GM06990 (cell line): ENCODE measurements around the gene GRHPR.

ENCODE experiments used
- DNase-seq: peaks from one replicate; pipeline ENCODE4 v3.0.0-alpha.2; 2011; ENCODE audit not compliant: insufficient read length; ENCODE audit errors: extremely low read depth
- H3K27me3 ChIP-seq: replicated peaks from 2 replicates; pipeline ENCODE4 v1.6.0; 2011; ENCODE audit warnings: low read length; ENCODE audit not compliant: control insufficient read depth, insufficient read depth
- H3K36me3 ChIP-seq: 2 replicates; pipeline ENCODE4 v1.5.1; 2011; ENCODE audit warnings: low read length; ENCODE audit not compliant: control insufficient read depth, insufficient read depth
- H3K4me3 ChIP-seq: replicated peaks from 2 replicates; pipeline ENCODE4 v1.5.1; 2011; ENCODE audit warnings: low read depth, mild to moderate bottlenecking, control low read depth, low read length
- TF ChIP-seq, protein P1 (sequence below): IDR thresholded peaks from 2 replicates; pipeline ENCODE4 v1.5.1; 2011; ENCODE audit warnings: low read length, control low read depth, mild to moderate bottlenecking, inconsistent platforms; ENCODE audit not compliant: insufficient read depth, poor library complexity, severe bottlenecking

GRHPR gene

DNA sequence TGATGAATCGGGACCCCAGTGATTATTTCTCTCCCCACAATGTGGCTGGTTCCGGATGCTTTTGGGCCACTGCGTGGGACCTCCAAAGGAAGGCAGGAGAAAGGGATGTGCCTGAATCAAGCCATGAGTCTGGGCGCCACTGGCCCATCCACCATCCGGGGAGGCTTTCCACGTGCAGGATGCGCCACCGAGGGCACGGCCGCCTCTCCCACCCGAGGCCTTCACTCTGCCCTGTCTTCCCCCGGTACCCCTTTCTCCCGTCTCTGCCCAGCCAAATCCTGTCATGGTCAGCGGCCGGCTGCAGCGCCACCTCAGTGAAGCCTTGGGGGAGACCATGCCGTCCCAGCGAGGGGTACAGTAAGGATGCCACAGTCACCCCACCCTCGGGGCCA is 43.9 kb upstream of the GRHPR start:
- H3K27me3 ChIP-seq = no peaks in the 10 kb centered on the region
- H3K4me3 ChIP-seq = peak overlapping the region; percentile 51
- no peaks in the 10 kb centered on the region for H3K36me3 ChIP-seq
- peak; percentile 72 for DNase-seq
- TF ChIP-seq, protein P1, sequence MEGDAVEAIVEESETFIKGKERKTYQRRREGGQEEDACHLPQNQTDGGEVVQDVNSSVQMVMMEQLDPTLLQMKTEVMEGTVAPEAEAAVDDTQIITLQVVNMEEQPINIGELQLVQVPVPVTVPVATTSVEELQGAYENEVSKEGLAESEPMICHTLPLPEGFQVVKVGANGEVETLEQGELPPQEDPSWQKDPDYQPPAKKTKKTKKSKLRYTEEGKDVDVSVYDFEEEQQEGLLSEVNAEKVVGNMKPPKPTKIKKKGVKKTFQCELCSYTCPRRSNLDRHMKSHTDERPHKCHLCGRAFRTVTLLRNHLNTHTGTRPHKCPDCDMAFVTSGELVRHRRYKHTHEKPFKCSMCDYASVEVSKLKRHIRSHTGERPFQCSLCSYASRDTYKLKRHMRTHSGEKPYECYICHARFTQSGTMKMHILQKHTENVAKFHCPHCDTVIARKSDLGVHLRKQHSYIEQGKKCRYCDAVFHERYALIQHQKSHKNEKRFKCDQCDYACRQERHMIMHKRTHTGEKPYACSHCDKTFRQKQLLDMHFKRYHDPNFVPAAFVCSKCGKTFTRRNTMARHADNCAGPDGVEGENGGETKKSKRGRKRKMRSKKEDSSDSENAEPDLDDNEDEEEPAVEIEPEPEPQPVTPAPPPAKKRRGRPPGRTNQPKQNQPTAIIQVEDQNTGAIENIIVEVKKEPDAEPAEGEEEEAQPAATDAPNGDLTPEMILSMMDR = no peak

DNA sequence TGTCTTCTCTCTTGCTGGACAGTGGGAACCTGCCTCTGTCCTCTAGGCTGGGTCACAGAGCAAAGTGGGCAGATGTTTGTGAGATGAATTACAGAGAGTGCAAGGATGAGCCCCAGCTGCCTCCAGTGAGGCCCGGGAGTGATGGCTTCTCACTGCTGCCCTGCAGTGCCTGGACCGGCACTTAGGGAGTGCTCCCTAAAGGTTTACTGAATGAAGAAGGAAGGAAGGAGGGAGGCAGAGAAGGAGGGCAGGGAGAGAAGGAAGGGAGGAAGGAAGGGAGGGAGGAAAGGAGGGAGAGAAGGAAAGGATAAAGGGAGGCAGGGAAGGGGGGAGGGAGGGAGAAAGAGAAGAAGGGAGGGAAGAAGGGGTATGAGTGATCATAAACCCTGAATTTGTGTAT is 42.7 kb upstream of the GRHPR start:
- no peaks in the 10 kb centered on the region for H3K36me3 ChIP-seq
- TF ChIP-seq, protein P1 = no peak
- H3K4me3 ChIP-seq = no peak overlapping the region
- DNase-seq = no peak
- H3K27me3 ChIP-seq = no peaks in the 10 kb centered on the region

DNA sequence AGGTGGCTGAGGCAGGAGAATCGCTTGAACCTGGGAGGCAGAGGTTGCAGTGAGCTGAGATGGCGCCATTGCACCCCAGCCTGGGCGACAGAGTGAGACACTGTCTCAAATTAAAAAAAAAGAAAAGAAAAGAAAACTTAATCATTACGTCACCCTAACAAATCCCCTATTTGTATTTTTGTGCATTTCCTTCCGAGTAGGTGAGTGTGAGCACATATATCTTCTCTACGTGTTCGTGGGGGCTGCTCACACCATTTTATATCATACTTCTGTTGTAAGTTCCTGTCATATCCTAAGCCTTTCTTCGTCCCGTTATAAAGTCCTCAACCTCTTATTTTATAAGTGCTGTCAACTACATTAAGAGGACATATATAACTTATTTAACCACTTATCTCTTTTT is 41.9 kb upstream of the GRHPR start:
- H3K36me3 ChIP-seq = no peaks in the 10 kb centered on the region
- no peak overlapping the region for H3K4me3 ChIP-seq
- TF ChIP-seq, protein P1 = no peak
- no peak for DNase-seq
- H3K27me3 ChIP-seq = no peaks in the 10 kb centered on the region

DNA sequence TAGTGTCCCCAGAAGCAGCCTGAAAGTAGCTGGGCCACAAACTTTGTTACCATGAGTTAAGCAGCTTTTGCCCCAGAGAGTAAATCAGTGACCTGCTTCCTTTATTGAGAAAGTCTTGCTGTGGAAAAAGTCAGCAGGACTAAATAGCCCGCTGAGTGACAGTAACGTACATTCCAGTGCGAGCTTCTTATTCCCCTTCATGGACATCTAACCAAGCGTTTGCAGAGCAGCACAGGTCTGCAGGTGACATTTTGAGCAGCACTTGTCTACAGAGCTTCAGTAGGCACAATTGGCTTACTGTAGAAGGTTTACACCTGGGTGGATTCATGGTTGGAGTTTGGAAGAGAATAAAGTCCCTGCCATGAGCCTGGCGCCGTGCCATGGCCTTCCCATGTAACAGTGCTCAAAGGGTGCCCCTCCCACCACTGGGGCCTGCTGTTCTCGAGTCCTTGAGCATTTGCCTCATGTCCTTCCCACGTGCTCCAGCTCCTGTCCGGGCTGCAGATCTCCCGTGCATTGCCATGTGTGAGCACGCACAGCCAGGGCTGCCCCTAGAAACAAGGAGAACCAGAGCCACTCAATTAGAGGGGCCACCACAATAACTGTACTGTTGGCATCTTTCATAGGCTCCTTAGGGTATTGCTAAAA is 41.3 kb upstream of the GRHPR start:
- DNase-seq = no peak
- no peaks in the 10 kb centered on the region for H3K27me3 ChIP-seq
- no peaks in the 10 kb centered on the region for H3K36me3 ChIP-seq
- no peak overlapping the region for H3K4me3 ChIP-seq
- TF ChIP-seq, protein P1 = no peak

DNA sequence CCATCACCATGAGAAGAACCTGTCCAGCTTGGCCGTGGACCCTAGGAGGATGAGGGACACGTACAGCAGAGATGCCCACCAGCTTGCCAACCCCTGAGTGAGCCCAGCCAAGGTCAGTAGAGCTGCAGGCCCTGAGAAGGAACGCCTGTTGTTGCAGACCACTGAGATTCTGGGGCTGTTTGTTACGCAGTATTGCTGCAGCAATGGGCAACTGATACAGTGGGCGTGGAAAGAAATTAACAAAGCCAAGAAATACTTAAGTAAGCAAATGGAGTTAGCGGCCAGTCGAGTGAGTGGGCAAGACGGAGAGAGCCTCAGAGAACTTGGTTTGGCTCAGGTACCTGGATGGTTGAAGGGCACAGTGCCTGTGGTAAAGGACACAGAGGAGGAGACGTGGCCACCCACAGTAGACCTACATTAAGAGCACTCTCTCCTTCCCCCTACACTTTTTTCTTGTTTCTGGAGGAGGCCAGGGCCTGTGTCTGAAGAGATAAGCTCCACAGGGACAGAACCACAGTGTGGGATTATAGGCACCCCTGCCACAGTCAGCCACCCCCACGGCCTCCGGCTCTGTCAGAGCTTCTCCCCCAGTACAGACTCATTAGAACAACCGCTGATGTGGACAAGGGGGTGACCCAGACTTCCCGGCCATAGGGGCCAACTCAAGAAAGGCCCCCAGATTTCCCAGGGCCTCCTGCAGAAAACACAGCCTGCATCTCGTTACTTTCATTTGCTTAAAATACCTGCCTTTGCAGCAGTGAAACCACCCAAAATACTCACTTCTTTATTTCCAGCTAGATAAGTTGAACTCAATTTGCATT is 40.1 kb upstream of the GRHPR start:
- TF ChIP-seq, protein P1 = no peak
- Histone ChIP-seq H3K36me3 (no peaks in the 10 kb centered on the region), H3K4me3 (no peak overlapping the region), H3K27me3 (no peaks in the 10 kb centered on the region)
- DNase-seq = peak; percentile 76
